HTERT RPE-1 (cell line): ENCODE results near the gene CDH22.

Source experiments
- in situ Hi-C: fragments of 300-500 bp; cut with MboI; formaldehyde crosslinking; loops from 4 replicates; pipeline ENCODE4 v1.14.3; 2020; ENCODE audit warnings: low sequenced_read_pairs

Gene CDH22, protein sequence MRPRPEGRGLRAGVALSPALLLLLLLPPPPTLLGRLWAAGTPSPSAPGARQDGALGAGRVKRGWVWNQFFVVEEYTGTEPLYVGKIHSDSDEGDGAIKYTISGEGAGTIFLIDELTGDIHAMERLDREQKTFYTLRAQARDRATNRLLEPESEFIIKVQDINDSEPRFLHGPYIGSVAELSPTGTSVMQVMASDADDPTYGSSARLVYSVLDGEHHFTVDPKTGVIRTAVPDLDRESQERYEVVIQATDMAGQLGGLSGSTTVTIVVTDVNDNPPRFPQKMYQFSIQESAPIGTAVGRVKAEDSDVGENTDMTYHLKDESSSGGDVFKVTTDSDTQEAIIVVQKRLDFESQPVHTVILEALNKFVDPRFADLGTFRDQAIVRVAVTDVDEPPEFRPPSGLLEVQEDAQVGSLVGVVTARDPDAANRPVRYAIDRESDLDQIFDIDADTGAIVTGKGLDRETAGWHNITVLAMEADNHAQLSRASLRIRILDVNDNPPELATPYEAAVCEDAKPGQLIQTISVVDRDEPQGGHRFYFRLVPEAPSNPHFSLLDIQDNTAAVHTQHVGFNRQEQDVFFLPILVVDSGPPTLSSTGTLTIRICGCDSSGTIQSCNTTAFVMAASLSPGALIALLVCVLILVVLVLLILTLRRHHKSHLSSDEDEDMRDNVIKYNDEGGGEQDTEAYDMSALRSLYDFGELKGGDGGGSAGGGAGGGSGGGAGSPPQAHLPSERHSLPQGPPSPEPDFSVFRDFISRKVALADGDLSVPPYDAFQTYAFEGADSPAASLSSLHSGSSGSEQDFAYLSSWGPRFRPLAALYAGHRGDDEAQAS

DNA sequence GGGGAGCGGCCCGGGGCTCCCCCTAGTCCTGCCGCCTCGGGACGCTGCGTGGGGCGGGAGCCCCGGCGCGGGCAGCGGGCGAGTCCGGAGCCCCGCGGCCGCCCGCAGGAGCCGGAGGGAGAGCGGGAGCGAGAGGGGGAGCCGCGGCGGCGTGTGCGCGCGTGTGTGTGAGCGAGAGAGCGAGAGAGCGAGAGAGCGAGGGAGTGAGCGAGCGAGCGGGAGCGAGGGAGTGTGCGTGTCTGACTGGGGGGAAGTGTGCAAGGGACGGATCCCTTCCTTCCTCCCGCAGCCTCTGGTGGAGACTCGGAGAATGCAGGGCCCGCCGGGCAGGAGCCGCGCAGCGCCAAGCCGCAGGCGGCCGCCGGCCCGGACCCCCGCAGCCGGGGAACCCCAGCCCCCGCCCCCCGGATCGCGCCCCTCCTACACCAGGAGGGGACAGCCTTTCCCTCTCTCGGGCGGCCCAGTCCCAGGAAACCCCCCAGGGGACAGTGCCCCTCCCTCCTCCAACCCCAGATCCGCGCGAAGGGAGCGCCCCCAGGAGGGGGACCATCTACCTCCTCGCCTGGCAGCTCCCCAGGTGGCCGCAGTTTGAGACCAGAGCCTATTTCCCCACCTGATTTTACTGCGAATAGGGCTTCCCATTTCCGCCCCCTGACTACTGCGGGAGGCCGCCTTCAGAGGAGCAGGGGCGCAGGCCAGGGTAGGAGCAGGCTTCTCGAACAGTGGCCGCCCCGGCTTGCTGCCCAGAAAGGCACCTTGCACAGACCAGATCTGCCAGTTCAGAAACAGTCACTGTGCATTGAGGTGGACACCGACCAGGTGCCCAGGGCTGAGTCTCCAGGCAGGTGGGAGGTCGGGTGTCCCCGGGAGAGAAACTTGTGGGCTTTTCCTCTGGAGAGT lies at the start of gene CDH22:
Gene CDH22, minus strand, starts transcription at position 241 of the 900 bp plus-strand sequence. CDS start 57,204 bp downstream, outside the sequence.
- in situ Hi-C loops, result no loop called here

DNA sequence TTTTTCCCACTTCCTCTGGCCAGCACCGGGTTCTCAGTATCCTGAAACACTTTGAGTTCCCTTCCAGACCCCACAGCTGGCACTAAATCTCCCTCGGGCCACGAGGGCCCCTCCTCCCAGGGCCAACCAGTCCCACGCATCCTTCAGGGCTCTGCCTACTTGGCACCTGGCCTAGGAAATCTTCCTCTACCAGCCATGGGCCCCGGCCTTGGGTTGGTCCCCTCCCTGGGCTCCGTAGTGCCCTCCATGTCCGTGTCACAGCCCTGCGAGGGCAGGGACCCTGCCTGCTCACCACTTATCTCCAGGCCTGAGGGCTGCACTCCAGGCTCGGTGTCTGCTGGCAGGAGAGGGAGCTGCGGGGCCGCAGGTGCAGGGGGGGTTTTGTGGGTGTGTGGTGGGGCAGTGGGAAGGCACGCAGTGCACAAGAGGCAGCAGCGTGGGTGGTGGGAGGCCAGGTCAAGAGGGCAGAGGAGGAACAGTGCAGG lies 48.8 kb upstream of the CDH22 start:
- in situ Hi-C loops, result no loop called here

DNA sequence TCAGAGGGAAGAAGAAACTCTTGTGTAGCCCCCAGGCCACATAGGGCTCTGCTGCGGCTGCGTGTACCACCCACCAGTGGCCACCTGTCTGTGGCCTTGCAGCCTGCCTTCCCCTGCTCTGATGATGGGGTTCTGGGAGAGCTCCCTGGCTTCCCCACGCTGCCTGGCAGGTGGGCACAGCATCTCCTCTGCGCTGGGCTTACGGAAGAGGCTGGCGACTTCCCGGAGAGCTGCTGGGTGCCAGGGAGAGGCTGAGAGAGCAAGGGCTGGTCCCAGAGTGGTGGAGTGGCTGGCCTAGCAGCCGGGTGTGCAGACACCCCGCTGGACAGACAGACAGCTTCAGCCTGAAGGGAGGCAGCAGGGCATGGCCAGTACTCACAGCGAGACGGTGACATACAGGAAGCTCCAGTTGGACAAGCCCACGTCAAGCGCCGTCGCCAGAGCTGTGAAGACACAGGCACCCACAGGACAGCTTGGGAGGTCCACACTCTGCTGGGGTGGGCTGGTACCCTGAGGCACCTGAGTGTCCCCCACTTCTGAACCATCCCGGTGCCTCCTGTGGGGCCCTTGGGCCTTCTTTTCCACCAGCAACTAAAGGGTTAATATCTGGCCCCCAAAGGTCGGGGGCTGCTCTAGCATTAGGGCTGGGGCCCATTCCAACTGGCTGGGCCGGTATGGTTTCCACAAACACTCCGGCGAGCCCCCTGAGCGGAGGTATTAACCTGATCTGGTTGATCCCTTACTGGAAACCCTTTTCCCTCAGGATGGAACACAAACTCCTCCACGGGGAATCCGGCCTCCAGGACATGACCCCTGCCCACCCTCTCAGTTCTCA lies 48.1 kb upstream of the CDH22 start:
- in situ Hi-C loops, result no loop called here

DNA sequence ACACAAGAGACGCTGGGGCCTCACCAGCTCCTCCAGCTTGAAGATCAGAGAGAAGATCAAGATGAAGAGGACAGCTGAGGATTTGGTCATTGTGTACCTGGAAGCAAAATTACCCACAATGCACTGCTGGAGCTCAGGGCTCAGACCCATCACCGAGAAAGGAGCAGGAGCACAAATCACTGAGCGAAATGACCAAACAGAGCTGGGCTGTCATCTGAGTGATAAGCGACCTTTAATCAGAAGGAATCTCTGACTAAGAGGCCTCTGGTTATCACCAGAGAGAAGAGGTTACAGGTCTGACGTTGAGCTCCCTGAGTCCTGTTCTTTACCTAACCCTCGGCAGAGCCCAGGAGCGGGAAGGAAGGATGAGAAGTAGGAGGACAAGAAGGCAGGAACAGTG lies 47.5 kb upstream of the CDH22 start:
- in situ Hi-C loops, result no loop called here

DNA sequence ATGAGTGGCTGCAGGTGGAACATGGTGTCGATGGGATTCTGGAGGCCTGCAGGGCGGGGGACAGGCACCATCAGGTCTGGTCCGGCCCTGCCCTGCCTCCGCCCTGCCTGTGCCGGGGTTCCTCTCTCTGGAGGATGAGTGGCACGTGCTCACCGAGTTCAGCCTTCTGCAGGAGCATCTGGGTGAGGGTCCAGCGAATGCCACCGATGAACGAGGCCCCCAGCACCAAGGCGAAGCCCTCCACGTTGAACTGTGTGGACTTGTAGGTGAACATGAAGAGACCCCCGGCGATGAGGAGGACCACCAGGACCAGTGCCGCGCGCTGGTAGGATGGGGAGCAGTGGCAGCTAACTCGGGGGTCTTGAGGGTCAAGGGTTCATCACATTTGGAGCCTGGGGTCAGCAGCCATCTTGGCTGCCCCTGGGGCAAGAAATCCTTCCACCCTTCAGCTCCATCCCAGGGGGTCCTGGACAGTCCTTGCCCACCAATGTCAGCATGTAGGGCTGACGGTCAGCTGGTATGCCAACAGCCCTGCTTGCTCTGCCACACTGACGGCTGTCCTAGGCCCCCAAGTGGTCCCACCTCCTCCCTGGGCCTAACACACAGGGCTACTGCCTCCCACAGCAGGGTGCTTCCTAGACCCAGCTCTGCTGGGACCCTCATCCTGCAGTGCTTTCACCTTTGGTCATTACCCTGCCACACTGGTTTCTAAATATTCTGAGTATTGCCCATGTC lies 46.8 kb upstream of the CDH22 start:
- in situ Hi-C loops, result no loop called here

DNA sequence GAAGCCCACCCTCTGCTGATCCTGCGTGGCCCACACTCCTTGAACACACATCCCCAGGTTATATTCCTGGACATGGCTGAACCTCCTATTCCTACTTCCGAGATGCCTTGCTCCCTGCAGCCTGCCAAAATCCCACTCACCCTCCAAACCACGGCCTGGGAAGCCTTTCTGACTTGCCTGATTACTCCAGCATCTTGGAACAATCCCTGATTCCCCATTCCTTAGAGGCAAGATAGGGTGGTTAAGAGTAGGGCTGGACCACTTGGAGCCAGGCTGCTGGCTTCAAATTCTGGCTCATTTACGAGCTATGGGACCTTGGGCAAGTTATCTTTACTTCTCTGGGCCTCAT lies 45.9 kb upstream of the CDH22 start:
- in situ Hi-C loops, result no loop called here

DNA sequence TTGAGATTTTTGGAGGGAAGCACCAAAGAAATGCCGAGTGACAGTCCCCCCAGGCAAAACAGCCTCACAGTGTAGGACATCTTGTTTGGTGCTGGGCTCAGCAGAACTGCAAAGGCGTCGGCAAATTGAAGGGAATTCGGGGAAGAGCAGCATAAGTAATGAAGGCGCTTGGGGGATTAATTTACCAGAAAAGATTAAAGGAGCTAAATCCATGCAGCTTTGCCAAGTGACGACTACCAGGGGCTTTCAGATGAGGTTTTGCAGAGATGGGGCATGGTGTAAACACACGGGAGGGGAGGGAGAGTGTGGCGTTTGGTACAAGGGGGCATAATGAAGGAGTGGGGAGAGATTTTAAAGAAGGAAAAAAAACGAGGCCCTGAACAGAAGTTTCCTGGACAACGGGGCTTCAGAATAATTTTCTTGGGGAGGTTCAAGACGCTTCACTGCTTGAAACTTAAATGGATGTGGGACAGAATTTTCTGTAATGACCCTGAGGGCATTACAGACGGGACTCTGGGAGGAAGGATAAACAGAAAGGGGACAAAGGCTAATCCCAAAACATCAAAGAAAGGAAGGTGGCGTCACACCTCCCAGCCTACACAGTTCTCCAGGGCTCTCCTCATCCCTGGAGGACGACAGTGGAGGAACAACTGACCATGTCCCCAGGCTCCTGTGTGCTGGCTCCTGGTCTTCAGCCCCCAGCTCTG lies 45.4 kb upstream of the CDH22 start:
- in situ Hi-C loops, result no loop called here

DNA sequence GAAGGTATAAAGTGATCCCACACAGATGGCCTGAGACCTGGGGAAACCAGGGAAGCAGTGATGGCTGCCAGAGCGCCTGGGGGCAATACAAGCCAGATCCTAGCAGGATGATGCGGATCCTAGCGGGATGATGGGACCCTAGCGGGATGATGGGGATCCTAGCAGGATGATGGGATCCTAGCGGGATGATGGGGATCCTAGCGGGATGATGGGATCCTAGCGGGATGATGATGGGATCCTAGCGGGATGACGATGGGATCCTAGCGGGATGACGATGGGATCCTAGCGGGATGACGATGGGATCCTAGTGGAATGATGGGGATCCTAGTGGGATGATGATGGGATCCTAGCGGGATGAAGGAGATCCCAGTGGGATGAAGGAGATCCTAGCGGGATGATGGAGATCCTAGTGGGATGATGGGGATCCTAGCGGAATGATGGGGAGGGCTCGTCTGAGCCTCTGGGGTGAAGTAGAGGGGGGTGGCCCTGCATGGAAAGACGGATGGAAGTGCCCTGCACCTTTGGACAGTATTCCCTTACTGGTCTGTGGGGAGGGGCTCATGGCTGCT lies 44.2 kb upstream of the CDH22 start:
- in situ Hi-C loops, result no loop called here

DNA sequence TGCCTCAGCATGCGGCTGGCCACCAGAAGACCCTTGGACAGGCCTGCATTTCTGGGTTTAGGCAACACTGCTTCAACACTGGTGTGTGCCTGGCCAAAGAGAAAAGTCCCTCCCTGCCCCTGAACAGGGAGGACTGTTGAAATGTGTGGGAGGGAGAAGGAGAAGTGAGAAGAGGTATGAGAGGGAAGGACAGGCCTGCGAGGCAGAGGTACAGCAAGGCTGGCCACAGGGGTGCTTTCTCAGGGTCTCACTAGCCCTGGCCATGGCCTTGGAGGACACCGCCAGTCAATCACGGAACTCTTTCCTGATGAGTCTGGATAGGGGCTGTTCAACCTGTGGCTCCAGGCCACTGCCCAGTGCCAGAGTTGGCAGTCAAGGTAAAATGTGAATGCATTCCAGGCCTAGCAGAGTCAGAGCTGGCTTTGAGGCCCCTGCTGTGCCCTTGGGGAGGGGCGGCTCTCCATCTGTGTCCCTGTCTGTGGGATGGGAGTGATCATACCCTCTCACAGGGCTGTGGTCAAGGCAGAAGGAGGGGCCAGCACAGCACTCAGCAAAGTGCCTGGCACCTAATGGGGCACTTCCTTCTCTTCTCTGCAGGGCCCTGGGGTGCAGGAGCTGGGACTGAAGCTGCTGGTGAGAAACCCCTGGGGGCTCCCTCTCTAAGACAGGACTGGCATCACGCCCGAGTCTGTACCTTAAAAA lies 43.2 kb upstream of the CDH22 start:
- in situ Hi-C loops, result no loop called here

DNA sequence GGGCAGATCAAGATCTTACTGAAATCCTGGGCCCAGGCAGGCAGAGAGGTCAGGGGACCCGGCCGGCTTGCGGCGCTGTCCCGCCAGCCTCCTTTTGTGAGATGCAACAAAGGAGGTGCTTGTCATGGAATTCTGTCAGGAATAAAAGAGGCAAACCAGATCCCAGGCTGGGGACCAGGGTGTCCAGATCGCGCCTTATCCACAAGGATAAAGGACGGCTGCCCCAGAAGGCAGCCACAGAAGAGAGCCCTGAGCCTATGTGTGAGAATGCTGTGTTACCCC lies 42.6 kb upstream of the CDH22 start:
- in situ Hi-C loops, result no loop called here

DNA sequence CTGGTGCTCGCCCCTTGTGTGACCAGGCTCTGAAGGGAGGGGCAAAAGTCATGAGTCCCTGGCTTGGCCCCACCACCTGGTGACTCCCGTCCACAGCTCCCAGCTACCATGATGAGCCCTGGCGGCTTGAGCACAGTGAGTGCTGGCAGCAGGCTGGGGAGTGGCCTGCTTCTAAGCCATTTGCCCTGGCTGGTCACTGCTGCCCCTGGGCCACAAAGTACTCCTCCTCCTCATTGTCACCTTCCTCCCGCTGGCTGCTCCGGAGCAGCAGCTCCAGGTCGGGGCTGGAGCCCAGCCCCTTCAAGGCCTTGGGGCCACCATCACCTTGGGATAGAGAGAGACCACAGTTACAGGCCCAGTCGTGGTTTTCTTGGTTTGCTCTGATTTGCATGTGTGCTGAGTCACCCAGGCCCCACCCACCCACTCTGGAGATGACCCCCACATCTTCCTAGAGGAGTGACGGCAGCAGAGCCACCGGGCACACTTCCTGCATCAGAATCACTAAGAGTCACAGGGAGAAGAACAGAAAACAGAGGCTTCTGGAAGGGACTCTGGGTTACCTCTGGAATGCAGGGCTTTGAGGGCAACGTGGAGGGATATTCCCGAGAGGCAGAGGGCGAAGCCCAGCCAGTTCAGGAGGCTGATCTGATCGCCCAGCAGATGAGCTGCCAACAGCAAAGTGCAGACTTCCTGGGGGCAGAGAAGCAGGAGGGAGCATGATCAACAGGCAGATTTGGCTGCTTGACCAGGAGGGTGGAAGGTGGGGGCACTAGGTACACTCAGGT lies 42.1 kb upstream of the CDH22 start:
- in situ Hi-C loops, result no loop called here

DNA sequence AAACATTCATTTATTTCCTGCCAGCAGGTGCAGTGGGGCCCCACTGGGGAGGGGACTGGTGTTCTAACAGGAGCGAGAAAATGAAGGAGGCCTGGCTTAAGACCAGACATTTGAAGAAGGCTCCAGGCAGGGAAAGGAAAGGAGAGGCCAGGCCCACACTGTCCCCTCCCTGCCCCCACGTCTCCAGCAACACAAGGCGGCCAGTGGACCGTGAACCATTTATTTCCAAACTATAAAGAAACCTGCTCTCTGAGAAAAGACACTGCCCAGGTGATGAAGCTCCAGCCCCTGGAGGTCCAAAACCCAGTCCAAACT lies 41.4 kb upstream of the CDH22 start:
- in situ Hi-C loops, result no loop called here

DNA sequence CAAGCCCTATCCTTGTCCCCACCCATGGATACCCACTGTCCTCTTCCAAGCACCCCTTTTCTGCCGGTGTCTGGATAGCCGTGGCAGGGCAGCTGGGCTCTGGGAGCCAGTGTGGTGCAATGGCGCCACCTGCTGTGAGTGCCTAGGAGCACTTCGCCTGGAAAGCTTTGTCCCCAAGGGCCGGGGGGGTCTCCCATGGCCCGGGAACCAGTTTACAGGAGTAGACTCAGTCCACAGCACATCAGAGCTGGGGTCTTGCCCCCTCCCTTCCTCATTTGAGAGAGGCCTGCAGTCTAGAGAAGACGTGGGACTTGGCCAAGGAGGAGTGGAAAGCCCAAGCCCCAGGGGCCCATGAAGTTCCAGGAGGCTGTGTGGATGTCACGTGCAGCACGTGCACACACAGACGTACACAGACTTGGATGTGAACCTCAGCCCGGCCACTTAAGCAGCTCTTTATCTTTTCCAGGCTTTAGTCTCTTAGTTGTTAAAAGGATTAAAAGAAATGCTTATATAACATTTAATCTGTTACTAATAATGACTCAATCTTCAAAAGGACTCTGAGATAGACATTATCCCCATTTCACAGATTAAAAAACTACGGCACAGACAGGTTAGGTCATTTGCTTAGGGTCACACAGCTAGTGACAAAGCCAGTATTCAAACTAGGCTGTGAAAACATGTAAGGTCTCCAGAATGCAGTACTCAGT lies 40.9 kb upstream of the CDH22 start:
- in situ Hi-C loops, result no loop called here

DNA sequence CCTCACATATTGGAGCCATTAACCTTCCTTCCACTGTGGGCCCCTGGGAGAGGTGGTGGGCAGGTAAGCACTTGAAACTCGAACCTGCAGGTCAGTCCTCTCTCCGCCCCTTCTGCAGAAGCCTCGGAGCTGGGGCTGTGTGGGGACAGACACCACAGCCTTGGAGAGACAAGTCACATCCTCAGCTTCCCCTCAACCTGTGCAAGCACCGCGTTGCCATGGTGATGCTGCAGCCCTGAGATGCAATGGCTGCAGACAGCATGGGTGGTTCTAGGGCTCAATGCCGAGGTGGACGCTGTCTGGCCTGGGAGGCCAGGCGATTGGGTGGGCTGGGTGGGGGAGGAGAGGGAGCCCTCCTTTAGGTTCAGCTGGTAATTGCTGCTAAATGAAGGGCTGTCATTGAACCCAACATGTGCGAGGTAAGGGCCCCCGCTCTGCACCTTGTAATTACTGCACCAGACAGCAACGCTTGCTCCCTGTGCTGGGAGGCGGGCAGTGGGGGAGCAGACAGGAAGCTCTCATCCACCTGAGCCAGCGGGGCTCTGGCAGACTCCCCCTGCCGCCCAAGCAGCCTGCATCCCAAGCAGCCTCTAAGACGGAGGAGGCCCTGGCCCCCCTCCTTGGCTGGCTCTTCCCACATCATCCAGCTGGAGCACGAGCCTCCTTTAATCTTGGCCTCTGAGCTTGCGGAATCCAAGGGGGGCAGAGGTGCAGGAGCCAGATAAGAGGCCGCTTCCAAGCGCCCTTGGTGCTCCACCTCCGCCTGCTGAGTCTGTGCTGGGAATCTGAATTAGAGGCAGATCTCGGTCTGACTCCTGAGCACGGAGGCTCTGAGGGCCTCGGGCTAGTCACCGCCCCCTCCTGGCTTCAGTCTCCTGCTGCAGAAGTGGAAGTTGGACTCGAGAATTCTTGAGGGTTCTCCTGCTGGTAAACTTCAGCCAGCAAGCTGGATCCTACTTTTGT lies 39.8 kb upstream of the CDH22 start:
- in situ Hi-C loops, result no loop called here

DNA sequence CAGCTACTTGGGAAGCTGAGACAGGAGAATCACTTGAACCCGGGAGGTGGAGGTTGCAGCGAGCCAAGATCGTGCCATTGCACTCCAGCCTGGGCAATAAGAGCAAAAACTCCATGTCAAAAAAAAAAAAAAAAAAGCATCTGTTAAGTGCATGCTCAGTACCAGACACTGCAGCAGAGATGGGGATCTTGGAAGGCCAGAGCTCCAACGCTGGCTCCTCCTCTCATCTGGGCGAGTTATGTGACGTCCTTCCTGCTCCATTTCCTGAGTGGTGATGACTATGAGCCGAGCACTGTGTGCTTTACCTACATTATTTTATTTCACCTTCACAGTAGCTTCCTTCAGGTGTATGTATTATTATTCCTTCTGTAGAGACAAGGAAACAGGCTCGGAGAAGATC lies 38.5 kb upstream of the CDH22 start:
- in situ Hi-C loops, result no loop called here
